Activated T-helper 1 cell treated with anti-CD3 and anti-CD28 coated beads, Interleukin-12 subunit alpha, Interleukin-12 subunit beta, Interleukin-2, Interleukin-4 antibody, amounts not matched to agents 30 ng/mL and 10 ng/mL and 1 ng/mL, durations not matched to agents 14 hours and 24 hours and 36 hours (primary cell): ENCODE measurements around the gene NKD1. TPM values are rescaled to one million over a fixed set of nuclear protein-coding genes. Genes with fewer than 3 reads are reported as not detected.

Source experiments
- DNase-seq: peaks from one replicate; pipeline ENCODE4 v3.0.0; 2021; ENCODE audit warnings: low spot score
- H3K27ac Mint-ChIP-seq: one replicate; pipeline ENCODE4 v1.8.0; 2021; ENCODE audit warnings: mild to moderate bottlenecking, mixed read lengths
- H3K27me3 Mint-ChIP-seq: one replicate; pipeline ENCODE4 v1.8.0; 2022; ENCODE audit warnings: mild to moderate bottlenecking, moderate library complexity, mixed read lengths; ENCODE audit not compliant: insufficient read depth
- H3K36me3 Mint-ChIP-seq: one replicate; pipeline ENCODE4 v1.8.0; 2021; ENCODE audit warnings: low read depth, mixed read lengths
- H3K4me1 Mint-ChIP-seq: one replicate; pipeline ENCODE4 v1.8.0; 2021; ENCODE audit warnings: low read depth, mixed read lengths
- H3K4me3 Mint-ChIP-seq: one replicate; pipeline ENCODE4 v1.8.0; 2021; ENCODE audit warnings: mild to moderate bottlenecking, moderate library complexity, mixed read lengths
- H3K9me3 Mint-ChIP-seq: one replicate; pipeline ENCODE4 v1.8.0; 2021; ENCODE audit warnings: mixed read lengths
- intact Hi-C: fragments of 100-400 bp; cut with micrococcal nuclease; formaldehyde crosslinking; loops from one replicate; pipeline ENCODE4 v1.15.1; 2024
- total RNA-seq: library from RNA; stranded (reverse); gene quantifications from 2 replicates; pipeline ENCODE4 v1.2.3, GENCODE V29; 2022

Gene NKD1
- total RNA-seq, 1 donor from 2014 or later, result 1.1 TPM

- DNase-seq, result no peak
- Mint-ChIP-seq H3K27ac (no peak overlapping the region), H3K36me3 (no peaks in the 10 kb centered on the region), H3K27me3 (no peaks in the 10 kb centered on the region), H3K4me1 (peaks cover 18% of the 10 kb centered on the region), H3K9me3 (no peaks in the 10 kb centered on the region), H3K4me3 (no peak overlapping the region)
- intact Hi-C loops, result no loop called here
These were observed 68.2 kb downstream of the NKD1 start for GRCh38 chr16:50616386-50616785.

- H3K9me3 Mint-ChIP-seq, result no peaks in the 10 kb centered on the region
- no peak for DNase-seq
- H3K4me1 Mint-ChIP-seq, result peaks cover 15% of the 10 kb centered on the region
- H3K27ac Mint-ChIP-seq, result no peak overlapping the region
- H3K36me3 Mint-ChIP-seq, result no peaks in the 10 kb centered on the region
- H3K27me3 Mint-ChIP-seq, result no peaks in the 10 kb centered on the region
- H3K4me3 Mint-ChIP-seq, result no peak overlapping the region
- intact Hi-C loops, result no loop called here
These were observed 68.9 kb downstream of the NKD1 start for GRCh38 chr16:50616883-50617645.

DNA sequence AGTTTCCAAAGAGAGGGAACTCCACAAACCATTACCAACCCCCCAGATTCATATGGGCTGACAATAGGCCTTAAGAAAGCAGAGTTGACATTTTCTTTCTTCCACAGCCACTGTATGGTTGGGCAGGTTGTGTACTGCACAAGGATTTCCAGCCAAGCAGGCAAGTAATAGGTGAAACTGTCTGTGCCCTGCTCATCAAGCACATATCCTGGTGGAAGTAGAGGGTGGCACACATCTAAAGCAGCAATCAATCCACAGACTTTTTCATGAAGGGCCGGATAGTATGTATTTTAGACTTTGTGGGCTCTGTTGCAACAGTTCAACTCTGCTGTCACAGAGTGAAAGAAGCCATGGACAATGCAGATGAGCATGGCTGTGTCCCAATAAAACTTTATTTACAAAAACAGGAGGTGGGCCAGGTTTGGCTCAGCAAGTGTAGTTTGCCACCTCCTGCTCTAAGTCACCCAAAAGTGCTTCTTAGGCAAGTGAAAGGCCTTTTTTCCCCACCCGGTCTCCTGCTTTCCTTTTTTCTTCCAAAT, 69.5 kb downstream of the NKD1 start:
- Mint-ChIP-seq H3K36me3 (no peaks in the 10 kb centered on the region), H3K4me1 (peaks cover 15% of the 10 kb centered on the region), H3K9me3 (no peaks in the 10 kb centered on the region), H3K4me3 (no peak overlapping the region), H3K27ac (no peak overlapping the region), H3K27me3 (no peaks in the 10 kb centered on the region)
- intact Hi-C loops, result no loop called here
- DNase-seq, result no peak

- intact Hi-C loops, result no loop called here
- Mint-ChIP-seq H3K27ac (no peak overlapping the region), H3K27me3 (no peaks in the 10 kb centered on the region), H3K9me3 (no peaks in the 10 kb centered on the region), H3K4me1 (peaks cover 15% of the 10 kb centered on the region), H3K36me3 (no peaks in the 10 kb centered on the region), H3K4me3 (no peak overlapping the region)
- no peak for DNase-seq
These were observed 70.2 kb downstream of the NKD1 start for GRCh38 chr16:50618238-50618918.

DNA sequence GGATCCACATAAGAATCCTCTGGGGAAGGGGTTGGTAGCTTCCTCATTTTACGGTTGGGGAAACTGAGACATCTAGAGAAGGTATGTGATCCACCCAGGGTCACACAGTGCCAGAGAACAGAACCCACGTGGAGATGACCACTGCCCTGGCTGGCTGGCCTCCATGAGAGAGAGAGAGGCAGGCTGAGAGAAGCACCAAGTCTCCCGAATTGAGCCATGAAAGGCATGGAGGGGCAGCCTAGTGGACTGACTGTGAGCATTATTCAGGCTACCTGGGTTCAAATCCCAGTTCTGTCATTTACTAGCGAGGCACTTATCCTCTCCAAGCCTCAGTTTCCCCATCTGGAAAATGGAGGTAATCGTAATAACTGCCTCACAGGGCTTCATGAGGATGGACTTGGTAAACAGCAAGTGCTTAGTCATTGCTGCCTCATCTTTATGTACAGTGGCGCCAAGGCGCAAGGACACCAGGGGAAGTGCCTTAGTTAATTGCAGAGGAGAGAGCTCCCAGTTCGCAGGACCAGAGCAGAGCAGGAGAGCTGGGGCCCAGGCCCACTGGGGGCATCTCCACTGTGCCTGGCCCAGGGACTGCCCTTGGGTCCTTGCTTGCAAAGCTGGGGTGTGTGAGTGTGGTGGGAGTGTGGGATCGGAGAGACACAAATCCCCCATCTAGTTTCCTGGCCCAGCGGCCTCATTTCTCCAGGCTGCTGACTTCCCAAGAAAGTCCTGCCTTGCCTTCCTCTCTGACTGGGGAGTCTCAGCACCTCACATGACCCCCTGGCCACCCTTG, 71.7 kb downstream of the NKD1 start:
- DNase-seq, result no peak
- no peaks in the 10 kb centered on the region for H3K9me3 Mint-ChIP-seq
- H3K27ac Mint-ChIP-seq, result no peak overlapping the region
- intact Hi-C loops, result no loop called here
- H3K36me3 Mint-ChIP-seq, result no peaks in the 10 kb centered on the region
- no peak overlapping the region for H3K4me3 Mint-ChIP-seq
- H3K4me1 Mint-ChIP-seq, result peaks cover 10% of the 10 kb centered on the region
- no peaks in the 10 kb centered on the region for H3K27me3 Mint-ChIP-seq

GRCh38 chr16:50620646-50621451, 72.7 kb downstream of the NKD1 start:
- intact Hi-C loops, result no loop called here

DNA sequence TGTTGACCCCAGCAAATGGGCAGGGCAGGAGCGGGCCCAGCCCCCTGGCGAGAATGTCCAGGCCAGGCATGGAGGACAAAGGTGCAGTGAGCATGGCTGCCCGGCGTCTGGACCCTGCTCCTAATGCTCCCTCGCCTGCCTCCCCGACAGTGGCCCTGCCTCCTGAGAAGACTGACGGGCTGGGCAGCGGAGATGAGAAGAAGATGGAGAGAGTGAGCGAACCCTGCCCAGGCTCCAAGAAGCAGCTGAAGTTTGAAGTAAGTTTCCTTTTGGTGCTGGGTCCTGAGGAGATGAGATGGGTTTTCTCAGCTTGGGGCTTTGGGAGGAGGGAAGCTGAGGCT, 73.2 kb downstream of the NKD1 start:
- DNase-seq, result no peak
- intact Hi-C loops, result no loop called here
- H3K36me3 Mint-ChIP-seq, result no peaks in the 10 kb centered on the region
- H3K9me3 Mint-ChIP-seq, result no peaks in the 10 kb centered on the region
- H3K4me3 Mint-ChIP-seq, result no peak overlapping the region
- peaks cover 10% of the 10 kb centered on the region for H3K4me1 Mint-ChIP-seq
- no peak overlapping the region for H3K27ac Mint-ChIP-seq
- H3K27me3 Mint-ChIP-seq, result no peaks in the 10 kb centered on the region

More at GRCh38 chr16:50620646-50621451, 72.7 kb downstream of the NKD1 start:
- Mint-ChIP-seq H3K36me3 (no peaks in the 10 kb centered on the region), H3K4me1 (peaks cover 10% of the 10 kb centered on the region), H3K27ac (no peak overlapping the region), H3K4me3 (no peak overlapping the region), H3K9me3 (no peaks in the 10 kb centered on the region), H3K27me3 (no peaks in the 10 kb centered on the region)
- DNase-seq, result no peak

GRCh38 chr16:50622029-50622428, 73.8 kb downstream of the NKD1 start:
- intact Hi-C loops, result no loop called here
- Mint-ChIP-seq H3K4me1 (peaks cover 14% of the 10 kb centered on the region), H3K27me3 (no peaks in the 10 kb centered on the region), H3K36me3 (no peaks in the 10 kb centered on the region), H3K9me3 (no peaks in the 10 kb centered on the region), H3K4me3 (no peak overlapping the region), H3K27ac (no peak overlapping the region)
- no peak for DNase-seq

- Mint-ChIP-seq H3K9me3 (no peaks in the 10 kb centered on the region), H3K27me3 (no peaks in the 10 kb centered on the region), H3K27ac (no peak overlapping the region), H3K36me3 (no peaks in the 10 kb centered on the region), H3K4me3 (no peak overlapping the region), H3K4me1 (peaks cover 14% of the 10 kb centered on the region)
- intact Hi-C loops, result no loop called here
- no peak for DNase-seq
These were observed 74.6 kb downstream of the NKD1 start for GRCh38 chr16:50622643-50623369.

GRCh38 chr16:50624449-50624970, 76.3 kb downstream of the NKD1 start:
- no peaks in the 10 kb centered on the region for H3K27me3 Mint-ChIP-seq
- H3K4me3 Mint-ChIP-seq, result no peak overlapping the region
- DNase-seq, result no peak
- peaks cover 14% of the 10 kb centered on the region for H3K4me1 Mint-ChIP-seq
- intact Hi-C loops, result no loop called here
- H3K9me3 Mint-ChIP-seq, result no peaks in the 10 kb centered on the region
- H3K27ac Mint-ChIP-seq, result no peak overlapping the region
- H3K36me3 Mint-ChIP-seq, result no peaks in the 10 kb centered on the region

- Mint-ChIP-seq H3K4me1 (peaks cover 14% of the 10 kb centered on the region), H3K4me3 (no peak overlapping the region), H3K36me3 (no peaks in the 10 kb centered on the region), H3K27ac (no peak overlapping the region), H3K27me3 (no peaks in the 10 kb centered on the region), H3K9me3 (no peaks in the 10 kb centered on the region)
- intact Hi-C loops, result loop anchor here (5.0 kb wide), 1 partner anchor 43 kb away; no protein-coding TSS in a partner anchor
- no peak for DNase-seq
These were observed 77.2 kb downstream of the NKD1 start for GRCh38 chr16:50625374-50625773.
